ENCODE results near the gene CCDC190. TPM values are rescaled to one million over a fixed set of nuclear protein-coding genes. Genes with fewer than 3 reads are reported as not detected.

Gene CCDC190
- total and polyA plus RNA-seq, 2 experiments from 2014 or later, result not detected

GRCh38 chr1:162893612-162893908 is 32.6 kb upstream of the CCDC190 start:
- DNase-seq (ENCODE audit: low spot score) (no peak), ATAC-seq (no peak)
- Mint-ChIP-seq H3K4me3 (no peak overlapping the region), H3K27me3 (ENCODE audit: insufficient read depth, low read depth, poor library complexity) (peaks cover 2% of the 10 kb centered on the region), H3K36me3 (ENCODE audit: low read depth) (no peaks in the 10 kb centered on the region), H3K27ac (no peak overlapping the region), H3K4me1 (peaks cover 20% of the 10 kb centered on the region), H3K9me3 (no peaks in the 10 kb centered on the region; the same call in 2 of the 3 replicates)
- Histone ChIP-seq H3K79me2 (replicated peaks; ENCODE audit: insufficient read depth) (no peaks in the 10 kb centered on the region), H3K4me3 (no peak overlapping the region), H3K36me3 (ENCODE audit: insufficient read depth) (no peaks in the 10 kb centered on the region), H3F3A (replicated peaks; ENCODE audit: low read depth) (no peaks in the 10 kb centered on the region), H2AFZ (no peak overlapping the region), H3K27ac (ENCODE audit: low read depth) (no peak overlapping the region), H3K4me1 (ENCODE audit: insufficient read depth) (peaks cover 14% of the 10 kb centered on the region), H3K9me2 (ENCODE audit: insufficient read depth) (0 out of 2 replicates have a peak, but pooled peaks cover 5% of the 10 kb centered on the region), H3K27me3 (ENCODE audit: insufficient read depth) (no peaks in the 10 kb centered on the region), H3K4me2 (0 out of 2 replicates have a peak overlapping the region, but pooled peaks have one; percentile 21), H4K20me1 (replicated peaks; ENCODE audit: insufficient read depth) (no peaks in the 10 kb centered on the region)
- no peak for TF ChIP-seq ZNF462 (CRISPR knock-in tag; IDR thresholded peaks at IDR 0.05)
- TF ChIP-seq EZH2phosphoT487 (IDR thresholded peaks at IDR 0.05; ENCODE audit: unreplicated experiment), result no peak
- no peak for TF ChIP-seq CREB1 (CRISPR knock-in tag; IDR thresholded peaks at IDR 0.05; ENCODE audit: low read depth)
- TF ChIP-seq POLR2AphosphoS5 (IDR thresholded peaks at IDR 0.05; ENCODE audit: low read depth), result no peak
- no peak for TF ChIP-seq ZNF114 (CRISPR knock-in tag; IDR thresholded peaks at IDR 0.05)
- no peak for TF ChIP-seq ETS1 (IDR thresholded peaks at IDR 0.05)
- no peak for TF ChIP-seq CTCF (conservative IDR thresholded peaks at IDR 0.05; ENCODE audit: low read depth in 2 of 2)
- no peak for TF ChIP-seq STAT1 (IDR thresholded peaks at IDR 0.05; ENCODE audit: unreplicated experiment)
- no peak for TF ChIP-seq JUNB (IDR thresholded peaks at IDR 0.05; ENCODE audit: unreplicated experiment)
- no peak for TF ChIP-seq EZH2 (IDR thresholded peaks at IDR 0.05; ENCODE audit: low read depth, unreplicated experiment)
- no peak for TF ChIP-seq REST (IDR thresholded peaks at IDR 0.05; ENCODE audit: unreplicated experiment)
- no peak for TF ChIP-seq NANOG (IDR thresholded peaks at IDR 0.05; ENCODE audit: borderline replicate concordance)
- no peak for TF ChIP-seq ZNF331 (CRISPR knock-in tag; IDR thresholded peaks at IDR 0.05; ENCODE audit: low read depth)
